ENCODE results near the gene ATG16L1. TPM values are rescaled to one million over a fixed set of nuclear protein-coding genes. Genes with fewer than 3 reads are reported as not detected.

ATG16L1 gene
- total and polyA plus RNA-seq, 2 of the 4 experiments (the other 2 are of a cell fraction): 20.0 to 26.2 TPM

GRCh38 chr2:233295891-233296290 is 44.4 kb downstream of the ATG16L1 start:
- WGBS, 2 experiments (ENCODE audit: extremely low coverage in 2 of 2, insufficient read length in 1 of 2): 88% methylated on average over 1 of the region's 5 CpGs; no CpG with 5 or more reads in 1 of the 2 experiments
- Histone ChIP-seq H3K79me1 (ENCODE audit: low read depth in 1 of 2, low read length in 2 of 2) (no peaks in the 10 kb centered on the region; a peak in 1 of 4 replicates), H4K5ac (ENCODE audit: low read depth, low read length) (no peak overlapping the region), H3K27me3 (ENCODE audit: control insufficient read depth, insufficient read depth, low read length) (no peaks in the 10 kb centered on the region), H2BK120ac (ENCODE audit: low read depth, low read length) (no peak overlapping the region), H2BK5ac (ENCODE audit: low read depth, low read length, poor library complexity, severe bottlenecking) (no peak overlapping the region), H3K9me1 (ENCODE audit: insufficient read depth, low read length) (0 out of 2 replicates have a peak, but pooled peaks cover 6% of the 10 kb centered on the region), H3K27ac (ENCODE audit: insufficient read depth, low read length) (no peak overlapping the region), H3K4me1 (ENCODE audit: control insufficient read depth, insufficient read depth, low read length) (peaks cover 7% of the 10 kb centered on the region; the same call in 1 of the 2 replicates), H2AFZ (replicated peaks; ENCODE audit: low read length, poor library complexity) (no peak overlapping the region), H2BK20ac (ENCODE audit: low read depth, low read length) (no peak overlapping the region), H3K4me3 (ENCODE audit: insufficient read depth, low read depth, low read length) (no peak overlapping the region), H2BK15ac (ENCODE audit: low read depth, low read length) (no peak overlapping the region), H3K36me3 (ENCODE audit: control insufficient read depth, insufficient read depth, low read length) (peaks cover 51% of the 10 kb centered on the region), H3K9me3 (ENCODE audit: control insufficient read depth, insufficient read depth, low read length) (no peaks in the 10 kb centered on the region), H4K8ac (ENCODE audit: low read depth in 2 of 2, low read length in 2 of 2) (no peak overlapping the region), H4K20me1 (ENCODE audit: insufficient read depth, low read length) (no peaks in the 10 kb centered on the region), H3K9ac (ENCODE audit: low read depth, low read length) (no peak overlapping the region), H3K4ac (ENCODE audit: low read depth, low read length) (no peak overlapping the region), H3K23ac (ENCODE audit: low read depth, low read length) (no peak overlapping the region), H3K56ac (ENCODE audit: extremely low read depth, insufficient read depth, low read length) (no peak overlapping the region), H3K4me2 (ENCODE audit: low read depth, low read length) (no peak overlapping the region), H3K18ac (ENCODE audit: low read depth, low read length) (no peak overlapping the region), H2AK9ac (replicated peaks; ENCODE audit: low read depth, low read length, poor library complexity) (no peak overlapping the region), H4K91ac (ENCODE audit: insufficient read depth, low read depth, low read length) (no peak overlapping the region), H3K14ac (replicated peaks; ENCODE audit: low read depth, low read length) (no peak overlapping the region), H2AK5ac (ENCODE audit: low read depth, low read length) (no peak overlapping the region)
- dilution Hi-C loops (cut with HindIII; ENCODE audit: low sequenced_read_pairs, unreplicated experiment) (no loop called here), intact Hi-C loops (cut with micrococcal nuclease) (no loop called here), in situ Hi-C loops (cut with MboI; ENCODE audit: low sequenced_read_pairs) (no loop called here)
- POLR2A ChIA-PET (ENCODE audit: unreplicated experiment): no interaction called here
- CTCF ChIA-PET: interaction anchor here (0.6 to 0.7 kb wide), 2 partner anchors 15 to 142 kb away, joined by 4 to 8 read pairs; no protein-coding TSS in a partner anchor
- BruUV-seq (replicated peaks): no TSS peak
- DNase-seq (no peak), ATAC-seq (ENCODE audit: low read depth) (no peak)
- TF ChIP-seq POLR2A (IDR thresholded peaks at IDR 0.05; ENCODE audit: low read depth, low read length) (no peak), RAD21 (IDR thresholded peaks at IDR 0.05; ENCODE audit: low read length) (no peak), RCOR1 (IDR thresholded peaks at IDR 0.05; ENCODE audit: insufficient replicate concordance, low read length) (no peak), CHD1 (IDR thresholded peaks at IDR 0.05; ENCODE audit: low read depth, low read length) (no peak), FOS (IDR thresholded peaks at IDR 0.05; ENCODE audit: low read depth, low read length) (no peak), ELK1 (IDR thresholded peaks at IDR 0.05; ENCODE audit: borderline replicate concordance, low read depth, low read length) (no peak), RFX5 (IDR thresholded peaks at IDR 0.05; ENCODE audit: low read depth, low read length) (no peak), MAFK (IDR thresholded peaks at IDR 0.05; ENCODE audit: low read depth, low read length) (no peak), MAZ (IDR thresholded peaks at IDR 0.05; ENCODE audit: borderline replicate concordance, low read depth, low read length) (no peak), MXI1 (IDR thresholded peaks at IDR 0.05; ENCODE audit: borderline replicate concordance, low read depth, low read length) (no peak), SMC3 (IDR thresholded peaks at IDR 0.05; ENCODE audit: low read depth, low read length) (no peak), BHLHE40 (IDR thresholded peaks at IDR 0.05; ENCODE audit: low read depth, low read length) (no peak), USF2 (IDR thresholded peaks at IDR 0.05; ENCODE audit: low read depth, low read length) (no peak), NFE2L2 (IDR thresholded peaks at IDR 0.05; ENCODE audit: low read depth, low read length) (no peak), CEBPB (IDR thresholded peaks at IDR 0.05; ENCODE audit: low read depth, low read length) (no peak)
- TF ChIP-seq, protein P1, sequence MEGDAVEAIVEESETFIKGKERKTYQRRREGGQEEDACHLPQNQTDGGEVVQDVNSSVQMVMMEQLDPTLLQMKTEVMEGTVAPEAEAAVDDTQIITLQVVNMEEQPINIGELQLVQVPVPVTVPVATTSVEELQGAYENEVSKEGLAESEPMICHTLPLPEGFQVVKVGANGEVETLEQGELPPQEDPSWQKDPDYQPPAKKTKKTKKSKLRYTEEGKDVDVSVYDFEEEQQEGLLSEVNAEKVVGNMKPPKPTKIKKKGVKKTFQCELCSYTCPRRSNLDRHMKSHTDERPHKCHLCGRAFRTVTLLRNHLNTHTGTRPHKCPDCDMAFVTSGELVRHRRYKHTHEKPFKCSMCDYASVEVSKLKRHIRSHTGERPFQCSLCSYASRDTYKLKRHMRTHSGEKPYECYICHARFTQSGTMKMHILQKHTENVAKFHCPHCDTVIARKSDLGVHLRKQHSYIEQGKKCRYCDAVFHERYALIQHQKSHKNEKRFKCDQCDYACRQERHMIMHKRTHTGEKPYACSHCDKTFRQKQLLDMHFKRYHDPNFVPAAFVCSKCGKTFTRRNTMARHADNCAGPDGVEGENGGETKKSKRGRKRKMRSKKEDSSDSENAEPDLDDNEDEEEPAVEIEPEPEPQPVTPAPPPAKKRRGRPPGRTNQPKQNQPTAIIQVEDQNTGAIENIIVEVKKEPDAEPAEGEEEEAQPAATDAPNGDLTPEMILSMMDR (conservative IDR thresholded peaks at IDR 0.05; ENCODE audit: low read depth, low read length): no peak

Measured in IMR-90 (cell line).